ENCODE data around the gene HAVCR2.

Gene HAVCR2

GRCh38 chr5:157080286-157080685 lies 28.6 kb downstream of the HAVCR2 start:
- Histone ChIP-seq H3K4me2 (ENCODE audit: insufficient read depth, low read length) (no peak overlapping the region), H4K20me1 (ENCODE audit: insufficient read depth, low read length) (no peaks in the 10 kb centered on the region; the same call in 1 of the 2 replicates), H3K4me1 (ENCODE audit: insufficient read depth, low read length) (no peaks in the 10 kb centered on the region), H3K27me3 (ENCODE audit: insufficient read depth, low read length, poor library complexity) (no peaks in the 10 kb centered on the region), H2AFZ (ENCODE audit: low read depth, low read length) (no peak overlapping the region), H3K9me3 (ENCODE audit: insufficient read depth, low read length, severe bottlenecking) (no peaks in the 10 kb centered on the region), H3K36me3 (ENCODE audit: insufficient read depth, low read length) (no peaks in the 10 kb centered on the region), H3K79me2 (ENCODE audit: insufficient read depth, low read length) (no peaks in the 10 kb centered on the region), H3K9ac (ENCODE audit: low read depth, low read length) (no peak overlapping the region), H3K27ac (ENCODE audit: low read length) (no peak overlapping the region), H3K4me3 (ENCODE audit: low read depth in 1 of 2, low read length in 2 of 2) (no peak overlapping the region)
- TF ChIP-seq CTCF (IDR thresholded peaks at IDR 0.05; ENCODE audit: borderline replicate concordance, extremely low read depth, low read length, poor library complexity, severe bottlenecking) (no peak), EZH2 (IDR thresholded peaks at IDR 0.05; ENCODE audit: borderline replicate concordance, low read depth, low read length, severe bottlenecking) (no peak)
- DNase-seq (no peak), ATAC-seq (ENCODE audit: insufficient read depth, low read depth) (no peak)

GRCh38 chr5:157076558-157076957 lies 32.3 kb downstream of the HAVCR2 start:
- no peak for DNase-seq
- peaks cover 3% of the 10 kb centered on the region for H3K27me3 ChIP-seq (ENCODE audit: insufficient read depth, low read length, poor library complexity)
- H3K4me1 ChIP-seq (ENCODE audit: insufficient read depth, low read length): no peaks in the 10 kb centered on the region
- no peak for TF ChIP-seq EZH2 (IDR thresholded peaks at IDR 0.05; ENCODE audit: borderline replicate concordance, low read depth, low read length, severe bottlenecking)
- TF ChIP-seq CTCF (IDR thresholded peaks at IDR 0.05; ENCODE audit: borderline replicate concordance, extremely low read depth, low read length, poor library complexity, severe bottlenecking): no peak
- H3K79me2 ChIP-seq (ENCODE audit: insufficient read depth, low read length): no peaks in the 10 kb centered on the region
- H3K9ac ChIP-seq (ENCODE audit: low read depth, low read length): no peak overlapping the region
- no peak overlapping the region for H3K4me2 ChIP-seq (ENCODE audit: insufficient read depth, low read length)
- H3K27ac ChIP-seq (ENCODE audit: low read length): no peak overlapping the region
- no peak overlapping the region for H3K4me3 ChIP-seq (ENCODE audit: low read depth in 1 of 2, low read length in 2 of 2)
- no peaks in the 10 kb centered on the region for H3K36me3 ChIP-seq (ENCODE audit: insufficient read depth, low read length)
- no peak overlapping the region for H2AFZ ChIP-seq (ENCODE audit: low read depth, low read length)
- H4K20me1 ChIP-seq (ENCODE audit: insufficient read depth, low read length): no peaks in the 10 kb centered on the region
- no peak for ATAC-seq (ENCODE audit: insufficient read depth, low read depth)
- H3K9me3 ChIP-seq (ENCODE audit: insufficient read depth, low read length, severe bottlenecking): no peaks in the 10 kb centered on the region

- H3K4me3 ChIP-seq (ENCODE audit: low read depth in 1 of 2, low read length in 2 of 2): no peak overlapping the region
- DNase-seq (no peak), ATAC-seq (ENCODE audit: insufficient read depth, low read depth) (no peak)
- H4K20me1 ChIP-seq (ENCODE audit: insufficient read depth, low read length): no peaks in the 10 kb centered on the region
- no peak overlapping the region for H3K27ac ChIP-seq (ENCODE audit: low read length)
- H3K9me3 ChIP-seq (ENCODE audit: insufficient read depth, low read length, severe bottlenecking): no peaks in the 10 kb centered on the region
- H3K27me3 ChIP-seq (ENCODE audit: insufficient read depth, low read length, poor library complexity): peaks cover 6% of the 10 kb centered on the region
- no peak overlapping the region for H2AFZ ChIP-seq (ENCODE audit: low read depth, low read length)
- no peak overlapping the region for H3K4me2 ChIP-seq (ENCODE audit: insufficient read depth, low read length)
- no peaks in the 10 kb centered on the region for H3K4me1 ChIP-seq (ENCODE audit: insufficient read depth, low read length)
- TF ChIP-seq EZH2 (IDR thresholded peaks at IDR 0.05; ENCODE audit: borderline replicate concordance, low read depth, low read length, severe bottlenecking): no peak
- no peak for TF ChIP-seq CTCF (IDR thresholded peaks at IDR 0.05; ENCODE audit: borderline replicate concordance, extremely low read depth, low read length, poor library complexity, severe bottlenecking)
- no peaks in the 10 kb centered on the region for H3K36me3 ChIP-seq (ENCODE audit: insufficient read depth, low read length)
- H3K79me2 ChIP-seq (ENCODE audit: insufficient read depth, low read length): no peaks in the 10 kb centered on the region
- no peak overlapping the region for H3K9ac ChIP-seq (ENCODE audit: low read depth, low read length)
Measured at GRCh38 chr5:157072508-157072907, 36.3 kb downstream of the HAVCR2 start.

GRCh38 chr5:157069949-157070348 lies 38.9 kb downstream of the HAVCR2 start:
- Histone ChIP-seq H3K27ac (ENCODE audit: low read length) (no peak overlapping the region), H3K79me2 (ENCODE audit: insufficient read depth, low read length) (no peaks in the 10 kb centered on the region), H3K9ac (ENCODE audit: low read depth, low read length) (no peak overlapping the region), H2AFZ (ENCODE audit: low read depth, low read length) (no peak overlapping the region), H3K27me3 (ENCODE audit: insufficient read depth, low read length, poor library complexity) (peaks cover 6% of the 10 kb centered on the region), H3K9me3 (ENCODE audit: insufficient read depth, low read length, severe bottlenecking) (no peaks in the 10 kb centered on the region), H3K4me3 (ENCODE audit: low read depth in 1 of 2, low read length in 2 of 2) (no peak overlapping the region), H3K4me2 (ENCODE audit: insufficient read depth, low read length) (no peak overlapping the region), H4K20me1 (ENCODE audit: insufficient read depth, low read length) (no peaks in the 10 kb centered on the region), H3K4me1 (ENCODE audit: insufficient read depth, low read length) (no peaks in the 10 kb centered on the region), H3K36me3 (ENCODE audit: insufficient read depth, low read length) (no peaks in the 10 kb centered on the region)
- ATAC-seq (ENCODE audit: insufficient read depth, low read depth): no peak
- DNase-seq: no peak
- TF ChIP-seq CTCF (IDR thresholded peaks at IDR 0.05; ENCODE audit: borderline replicate concordance, extremely low read depth, low read length, poor library complexity, severe bottlenecking) (peak; percentile 15), EZH2 (IDR thresholded peaks at IDR 0.05; ENCODE audit: borderline replicate concordance, low read depth, low read length, severe bottlenecking) (no peak)
